GM19372 (cell line): Measurements from ENCODE around the gene MYO5A.
"Not testable (repeated sequence)": the region's sequence is repeated elsewhere in the genome, so short reads cannot be mapped to it uniquely, and the experiment has no call there.

Experiments
- ATAC-seq: cut with Tn5 transposase; IDR thresholded peaks from one replicate; pipeline ENCODE4 v1.9.1; 2021; ENCODE audit warnings: mild to moderate bottlenecking, low read depth, moderate library complexity; ENCODE audit not compliant: unreplicated experiment

The MYO5A gene

GRCh38 chr15:52301265-52301847 lies 227.3 kb downstream of the MYO5A start:
- ATAC-seq: no peak

GRCh38 chr15:52295421-52296001 lies 233.2 kb downstream of the MYO5A start, which contains the start of gene MYO5C:
MYO5C (minus strand) TSS chr15:52295804; CDS start chr15:52295636, 168 bp downstream.
- ATAC-seq: no peak

GRCh38 chr15:52294881-52295420 lies 233.7 kb downstream of the MYO5A start:
- no peak for ATAC-seq

DNA sequence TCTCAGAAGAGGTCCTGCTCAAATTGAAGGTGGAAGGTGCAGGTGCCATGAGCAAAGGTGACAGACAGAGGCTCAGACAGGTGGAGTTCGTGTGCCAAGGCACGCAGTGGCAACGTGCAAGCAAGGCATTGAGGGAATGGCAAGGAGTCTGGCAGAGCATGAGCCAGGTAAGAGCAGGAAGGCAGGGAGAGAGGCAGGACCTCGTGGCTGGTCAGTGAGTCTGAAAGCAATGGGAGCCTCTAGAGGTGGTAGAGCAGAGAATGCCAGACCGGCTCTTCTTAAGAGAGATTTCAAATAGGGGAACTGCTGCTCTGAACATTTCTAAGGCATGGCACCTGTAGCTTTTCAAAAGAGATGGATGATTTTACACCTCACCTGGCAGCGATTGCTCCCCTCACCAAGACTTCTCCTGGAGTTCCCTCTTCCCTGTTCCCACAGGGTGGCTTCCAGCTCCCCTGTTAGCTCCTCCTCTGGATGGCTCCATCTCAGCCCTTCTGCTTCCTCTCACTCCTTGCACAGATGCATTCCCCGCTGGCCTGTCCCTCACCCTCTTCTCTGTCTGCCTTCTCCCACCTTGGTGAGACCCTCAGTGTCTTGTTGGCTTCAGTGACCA lies 235.8 kb downstream of the MYO5A start:
- no peak for ATAC-seq

DNA sequence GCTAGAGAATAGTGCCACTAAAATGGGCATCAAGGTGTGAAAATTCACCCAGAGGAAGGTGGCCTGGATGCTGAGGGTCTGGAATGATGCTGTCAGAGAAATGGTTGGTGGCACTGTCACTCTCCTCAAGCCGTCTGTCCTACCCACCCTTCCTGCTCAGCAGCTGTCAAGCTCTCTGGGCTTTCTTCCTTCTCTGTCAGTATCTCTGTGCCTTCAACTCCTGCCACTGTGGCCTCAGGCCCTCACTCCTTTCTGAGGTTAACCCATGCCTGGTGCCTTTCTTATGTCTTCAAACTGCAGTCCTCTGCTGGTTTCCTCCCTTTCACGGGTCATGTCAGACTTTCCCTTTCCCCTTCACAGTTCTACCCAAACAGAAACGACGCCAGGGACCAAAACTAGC lies 237.5 kb downstream of the MYO5A start:
- no peak for ATAC-seq

GRCh38 chr15:52290800-52291199 lies 237.9 kb downstream of the MYO5A start:
- ATAC-seq: no peak

- no peak for ATAC-seq
Measured at GRCh38 chr15:52290329-52290728, 238.4 kb downstream of the MYO5A start.

DNA sequence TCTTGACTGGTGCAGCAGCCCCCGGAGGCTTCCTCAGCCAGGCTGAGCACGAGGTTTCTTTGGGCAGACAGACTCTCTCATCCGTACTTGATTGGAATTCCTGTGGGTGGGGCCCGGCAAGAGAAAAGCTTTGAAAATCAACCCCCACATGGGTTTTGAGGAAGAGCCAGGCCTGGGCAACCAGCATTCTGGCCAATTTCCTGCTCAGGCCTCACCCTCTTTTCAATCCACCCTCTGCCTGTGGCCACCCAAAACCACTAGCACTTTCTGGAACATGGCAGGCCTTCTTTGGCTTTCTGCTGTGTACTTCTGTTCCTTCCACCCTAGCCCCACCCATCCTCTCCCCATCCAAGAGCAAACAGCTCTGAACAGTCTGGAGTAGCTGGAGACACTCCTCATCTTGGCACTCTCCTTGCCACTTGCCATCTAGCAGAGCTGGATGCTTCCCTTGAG lies 239.0 kb downstream of the MYO5A start:
- no peak for ATAC-seq

DNA sequence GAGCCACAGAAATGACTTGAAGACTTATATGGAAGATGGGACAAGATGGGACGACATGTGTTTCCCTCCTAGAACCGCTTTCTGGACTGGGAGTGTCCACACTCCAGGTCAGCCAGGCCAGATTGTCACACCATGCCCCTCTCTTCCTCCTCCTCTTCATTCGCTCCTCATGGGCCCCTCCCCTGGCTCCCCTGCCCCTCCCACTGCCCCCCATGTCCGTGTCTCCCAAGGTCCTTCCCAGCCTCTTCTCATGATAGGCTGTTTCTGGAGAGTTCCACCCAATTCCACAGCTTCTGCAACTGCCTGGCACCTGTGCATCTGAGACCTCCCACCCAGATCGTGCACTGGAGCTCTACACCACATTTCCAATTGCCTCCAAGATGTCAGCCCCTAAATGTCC lies 239.7 kb downstream of the MYO5A start:
- no peak for ATAC-seq

DNA sequence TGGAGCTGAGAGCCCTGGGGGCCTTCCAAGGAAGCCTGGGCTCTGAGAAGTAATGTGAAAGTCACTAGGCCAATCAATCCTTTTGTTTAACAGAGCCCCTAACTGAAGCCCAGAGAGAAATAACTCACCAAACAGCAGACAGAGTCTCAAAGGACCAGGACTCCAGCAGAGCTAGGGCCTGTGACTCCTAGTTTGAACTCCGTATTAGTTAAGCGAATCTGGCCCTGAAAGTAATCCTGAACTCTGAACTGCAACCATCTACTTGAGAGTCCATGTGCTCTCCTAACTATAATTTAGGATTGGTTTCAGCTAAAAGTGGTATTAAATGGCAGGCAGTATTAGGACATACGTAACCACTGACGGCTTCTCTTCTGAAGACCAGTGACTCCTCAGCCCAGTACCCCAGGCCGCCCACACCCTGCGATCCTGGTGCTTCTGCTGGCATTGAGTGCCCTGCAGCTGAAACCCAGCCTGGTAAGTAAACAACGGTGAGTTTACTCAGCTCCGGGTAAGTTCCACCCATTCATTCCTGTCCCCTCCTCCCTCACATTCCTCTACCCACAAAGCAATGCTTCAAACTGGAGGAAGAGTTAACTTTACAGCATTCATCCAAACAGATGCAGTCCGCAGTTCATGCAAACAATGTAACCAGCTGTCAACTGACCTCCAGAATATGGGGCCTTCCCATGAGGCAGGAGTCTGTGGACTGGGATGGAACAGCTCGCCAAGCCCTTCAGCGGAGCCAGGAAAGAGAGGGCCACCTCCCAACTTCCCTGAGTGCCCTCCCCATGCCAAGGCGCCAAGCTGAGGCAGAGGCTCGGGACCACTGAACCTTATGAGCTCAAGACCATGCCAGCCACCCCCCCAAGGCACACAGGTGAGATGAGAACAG lies 240.4 kb downstream of the MYO5A start:
- no peak for ATAC-seq

GRCh38 chr15:52287114-52287513 lies 241.6 kb downstream of the MYO5A start:
- no peak for ATAC-seq

- ATAC-seq: not testable (repeated sequence)
Measured at GRCh38 chr15:52285941-52286340, 242.7 kb downstream of the MYO5A start.

- ATAC-seq: no peak
Measured at GRCh38 chr15:52284164-52284563, 244.5 kb downstream of the MYO5A start.

GRCh38 chr15:52283281-52283680 lies 245.4 kb downstream of the MYO5A start:
- no peak for ATAC-seq

DNA sequence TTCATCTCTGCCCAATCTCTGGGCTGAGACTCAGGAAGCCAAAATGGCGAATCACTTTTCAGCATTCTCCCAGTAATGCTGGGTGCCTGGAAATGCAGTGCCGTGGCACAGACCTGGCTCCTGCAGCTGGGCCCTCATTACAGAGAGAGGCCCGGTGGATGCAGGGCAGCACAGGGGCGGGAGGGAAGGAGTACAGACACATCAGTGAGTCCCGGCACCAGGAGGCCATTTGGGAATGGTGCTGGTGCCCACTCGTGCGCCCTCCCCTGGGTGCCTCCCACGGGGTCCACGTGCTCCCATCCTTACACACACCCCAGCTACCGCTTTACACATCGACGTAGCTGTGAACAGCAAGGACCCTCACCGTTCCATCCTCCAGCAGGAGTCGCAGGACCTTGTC lies 246.3 kb downstream of the MYO5A start:
- no peak for ATAC-seq

DNA sequence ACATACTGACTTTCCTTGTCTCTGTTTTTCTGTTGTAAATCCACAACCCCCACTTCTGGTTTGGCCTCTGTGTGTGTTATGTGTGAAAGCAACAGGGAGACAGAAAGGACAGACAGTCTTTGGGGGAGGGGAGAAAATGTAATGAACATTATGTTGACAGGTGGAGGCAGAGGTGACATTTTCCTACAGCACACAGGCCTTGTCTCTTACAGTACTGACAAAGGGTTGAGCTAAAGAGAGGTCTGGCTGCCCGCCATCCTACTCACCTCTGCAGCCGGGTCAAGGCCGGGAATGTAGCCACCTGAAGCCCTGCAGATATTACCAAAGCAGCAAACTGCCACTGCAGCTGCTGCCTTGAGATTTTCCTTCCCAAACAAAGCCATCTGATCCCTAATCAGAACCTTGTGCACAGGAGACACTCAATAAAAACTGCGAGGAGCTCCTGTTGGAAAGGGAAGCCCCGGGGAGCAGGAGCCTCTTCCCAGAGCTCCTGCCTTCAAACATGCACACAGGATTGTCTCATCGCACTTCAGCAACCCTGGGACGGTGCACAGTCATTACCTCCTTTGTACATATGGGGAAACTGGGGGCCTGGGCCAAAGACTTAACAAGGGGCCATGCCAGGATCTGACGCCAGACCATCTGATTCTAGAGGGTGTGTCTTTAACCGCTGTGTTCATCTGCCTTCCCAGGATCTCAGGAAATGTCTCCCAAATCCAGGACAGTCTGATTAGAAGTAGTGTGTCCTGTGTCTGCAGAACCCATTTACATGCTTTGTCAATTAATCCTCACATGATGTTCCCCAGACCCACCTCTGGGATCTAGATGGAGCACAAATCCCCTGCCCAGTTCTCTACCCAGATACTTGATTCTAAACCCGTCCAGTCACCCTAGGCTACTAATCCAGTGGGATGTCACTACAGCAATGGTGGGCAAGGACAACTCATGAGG lies 247.3 kb downstream of the MYO5A start:
- ATAC-seq: no peak

- no peak for ATAC-seq
Measured at GRCh38 chr15:52280326-52281084, 248.2 kb downstream of the MYO5A start.

- no peak for ATAC-seq
Measured at GRCh38 chr15:52278636-52279367, 249.9 kb downstream of the MYO5A start.
